ENCODE results near the gene ENDOD1.

The ENDOD1 gene

GRCh38 chr11:95070471-95070870 lies 19.2 kb upstream of the ENDOD1 start:
- DNase-seq, result no peak
- Histone ChIP-seq H3K27me3 (ENCODE audit: insufficient read depth, low read depth, severe bottlenecking) (no peaks in the 10 kb centered on the region), H3K36me3 (peaks cover 4% of the 10 kb centered on the region; the same call in 1 of the 2 replicates), H3K9me3 (ENCODE audit: severe bottlenecking) (no peaks in the 10 kb centered on the region), H3K27ac (no peak overlapping the region), H3K4me3 (ENCODE audit: low read depth, low read length) (no peak overlapping the region)
- no peak for TF ChIP-seq CTCF (IDR thresholded peaks at IDR 0.05; ENCODE audit: low read depth, low read length)

DNA sequence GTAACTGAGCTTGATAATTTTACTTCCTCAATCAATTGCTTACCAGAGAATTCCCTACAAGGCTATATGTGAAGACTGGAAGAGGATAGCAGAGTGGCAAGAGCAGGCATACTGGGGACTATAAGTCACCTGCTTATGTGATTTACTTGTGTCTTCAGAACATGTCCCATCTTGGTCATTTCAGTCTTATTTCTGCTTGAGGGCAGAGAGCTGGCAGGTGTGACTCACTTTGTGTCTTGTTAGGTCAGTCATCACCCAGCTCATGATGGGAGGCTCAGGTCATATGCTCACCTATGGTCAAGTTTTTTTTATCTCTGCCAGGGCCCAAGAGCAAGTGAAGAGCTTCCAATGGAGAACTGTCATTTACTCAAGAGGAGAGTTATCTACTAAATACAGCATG lies 16.7 kb upstream of the ENDOD1 start:
- Histone ChIP-seq H3K36me3 (no peaks in the 10 kb centered on the region), H3K27me3 (ENCODE audit: insufficient read depth, low read depth, severe bottlenecking) (no peaks in the 10 kb centered on the region), H3K4me3 (ENCODE audit: low read depth, low read length) (no peak overlapping the region), H3K9me3 (ENCODE audit: severe bottlenecking) (no peaks in the 10 kb centered on the region), H3K27ac (no peak overlapping the region)
- TF ChIP-seq CTCF (IDR thresholded peaks at IDR 0.05; ENCODE audit: low read depth, low read length), result no peak
- no peak for DNase-seq

DNA sequence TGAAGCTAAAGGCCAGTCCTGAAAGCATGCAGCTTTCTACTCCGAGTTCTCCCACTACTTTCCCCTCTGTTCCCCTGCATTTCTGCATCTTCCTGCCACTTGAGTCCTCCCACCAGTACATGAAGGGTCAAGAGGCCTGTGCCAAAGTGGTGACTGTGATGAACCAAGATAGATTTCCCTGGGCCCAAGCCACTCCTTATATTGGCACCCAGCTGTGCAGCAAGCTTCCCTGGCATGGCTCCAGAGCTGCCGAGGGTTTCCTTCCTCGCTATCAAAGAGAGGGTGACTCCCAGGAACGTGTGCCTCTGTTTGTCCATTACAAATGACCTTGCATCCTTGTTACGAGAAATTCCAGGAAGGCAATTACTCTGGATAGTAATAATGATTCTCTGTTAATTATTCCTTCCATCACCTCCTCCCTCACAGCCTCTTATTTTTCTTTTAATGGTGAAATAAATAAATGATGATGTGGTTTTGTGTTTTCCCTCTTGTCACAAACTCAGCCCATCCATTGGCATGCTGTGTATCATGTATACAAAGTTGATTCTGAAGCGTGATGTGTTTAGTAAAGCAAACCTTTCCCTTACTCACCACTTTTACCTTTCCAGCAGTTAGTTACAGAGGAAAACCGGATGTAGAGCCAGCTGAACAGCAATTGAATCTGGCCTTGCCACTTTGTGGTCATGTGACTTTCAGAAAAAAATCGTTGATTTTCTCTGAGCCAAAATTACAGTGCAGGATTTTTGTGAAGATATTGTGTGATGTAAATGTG lies 14.7 kb upstream of the ENDOD1 start:
- H3K27me3 ChIP-seq (ENCODE audit: insufficient read depth, low read depth, severe bottlenecking), result no peaks in the 10 kb centered on the region
- no peak for DNase-seq
- TF ChIP-seq CTCF (IDR thresholded peaks at IDR 0.05; ENCODE audit: low read depth, low read length), result no peak
- no peaks in the 10 kb centered on the region for H3K9me3 ChIP-seq (ENCODE audit: severe bottlenecking)
- H3K36me3 ChIP-seq, result no peaks in the 10 kb centered on the region
- no peak overlapping the region for H3K4me3 ChIP-seq (ENCODE audit: low read depth, low read length)
- H3K27ac ChIP-seq, result no peak overlapping the region

DNA sequence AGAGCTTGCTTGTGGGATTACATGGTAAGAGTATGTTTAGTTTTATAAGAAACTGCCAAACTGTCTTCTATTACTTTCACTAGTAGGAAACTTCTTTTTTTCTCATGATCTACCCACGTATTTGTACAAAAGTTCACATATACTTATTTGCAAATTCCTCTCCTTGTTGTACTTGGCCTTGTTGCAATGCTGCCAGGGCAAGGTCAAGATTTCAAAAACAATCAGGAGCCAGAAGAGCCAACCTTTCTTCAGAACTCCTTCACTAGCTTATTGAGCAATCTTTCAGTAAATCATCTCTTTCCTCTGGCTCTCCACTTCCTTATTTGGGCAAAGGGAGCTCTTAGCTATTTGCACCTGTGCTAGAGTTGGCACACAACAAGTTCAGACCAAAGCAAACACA lies 13.2 kb upstream of the ENDOD1 start:
- TF ChIP-seq CTCF (IDR thresholded peaks at IDR 0.05; ENCODE audit: low read depth, low read length), result no peak

GRCh38 chr11:95076981-95077380 lies 12.7 kb upstream of the ENDOD1 start:
- no peak for TF ChIP-seq CTCF (IDR thresholded peaks at IDR 0.05; ENCODE audit: low read depth, low read length)
- H3K4me3 ChIP-seq (ENCODE audit: low read depth, low read length), result no peak overlapping the region
- no peaks in the 10 kb centered on the region for H3K36me3 ChIP-seq
- no peaks in the 10 kb centered on the region for H3K27me3 ChIP-seq (ENCODE audit: insufficient read depth, low read depth, severe bottlenecking)
- no peaks in the 10 kb centered on the region for H3K9me3 ChIP-seq (ENCODE audit: severe bottlenecking)
- no peak overlapping the region for H3K27ac ChIP-seq
- no peak for DNase-seq

More for the DNA sequence above, 13.2 kb upstream of the ENDOD1 start:
- Histone ChIP-seq H3K27me3 (ENCODE audit: insufficient read depth, low read depth, severe bottlenecking) (no peaks in the 10 kb centered on the region), H3K4me3 (ENCODE audit: low read depth, low read length) (no peak overlapping the region), H3K36me3 (no peaks in the 10 kb centered on the region), H3K9me3 (ENCODE audit: severe bottlenecking) (no peaks in the 10 kb centered on the region), H3K27ac (no peak overlapping the region)
- DNase-seq, result no peak

DNA sequence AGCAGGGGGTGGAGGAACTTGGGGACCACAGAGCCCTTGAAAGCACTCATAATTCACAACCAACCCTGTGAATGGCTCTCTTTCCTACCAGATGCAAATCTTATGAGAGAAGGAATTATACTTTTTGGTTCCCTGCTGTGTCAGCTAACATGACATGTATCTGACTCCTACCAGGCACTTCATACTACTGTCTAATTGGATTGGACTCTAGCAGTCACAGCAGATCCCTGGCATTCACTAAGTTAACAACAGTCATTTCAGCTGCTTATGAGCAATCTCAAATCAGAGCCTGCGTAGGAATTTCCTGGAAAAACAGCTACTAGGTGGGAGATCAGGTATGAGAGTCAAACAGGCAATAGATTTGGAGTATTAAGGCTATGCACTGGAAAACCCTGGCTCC lies 11.1 kb upstream of the ENDOD1 start:
- H3K27ac ChIP-seq, result no peak overlapping the region
- no peaks in the 10 kb centered on the region for H3K36me3 ChIP-seq
- no peak for DNase-seq
- no peak for TF ChIP-seq CTCF (IDR thresholded peaks at IDR 0.05; ENCODE audit: low read depth, low read length)
- no peak overlapping the region for H3K4me3 ChIP-seq (ENCODE audit: low read depth, low read length)
- no peaks in the 10 kb centered on the region for H3K9me3 ChIP-seq (ENCODE audit: severe bottlenecking)
- H3K27me3 ChIP-seq (ENCODE audit: insufficient read depth, low read depth, severe bottlenecking), result no peaks in the 10 kb centered on the region
